Vagina (tissue), 2 donors: ENCODE measurements around the gene NT5C2. TPM values are rescaled to one million over a fixed set of nuclear protein-coding genes. Genes with fewer than 3 reads are reported as not detected.

Experiments
- DNase-seq, 2 donors: peaks; one replicate each; pipeline ENCODE4 v3.0.0-alpha.2; 2017; ENCODE audit errors: extremely low spot score in 2 of 2
- H3K27ac ChIP-seq: fragments of 200-600 bp; sonication (generic); one replicate; pipeline ENCODE4 v1.5.1; 2019
- H3K27me3 ChIP-seq: fragments of 200-600 bp; sonication (generic); one replicate; pipeline ENCODE4 v1.5.1; 2019
- H3K36me3 ChIP-seq, 2 donors: fragments of 200-600 bp; sonication (generic); one replicate each; pipeline ENCODE4 v1.5.1; 2017 to 2019
- H3K4me1 ChIP-seq: fragments of 200-600 bp; sonication (generic); one replicate; pipeline ENCODE4 v1.5.1; 2019
- H3K4me3 ChIP-seq, 2 donors: fragments of 200-600 bp; sonication (generic); 1 replicate in 1 of 2; 2 replicates in 1 of 2; pipeline ENCODE4 v1.5.1; 2016 to 2019
- H3K9me3 ChIP-seq: fragments of 200-600 bp; sonication (generic); one replicate; pipeline ENCODE4 v1.5.1; 2019
- CTCF ChIP-seq, 3 experiments: fragments of 450-650 bp in 2 of 3; fragments of 200-600 bp in 1 of 3; sonication (generic) in 1 of 3; IDR thresholded peaks; one replicate each; pipeline ENCODE4 v1.5.1; 2017 to 2019; ENCODE audit warnings: antibody characterized with exemption in 3 of 3, mild to moderate bottlenecking in 2 of 3, moderate library complexity in 2 of 3
- POLR2A ChIP-seq, 2 donors: fragments of 450-650 bp; IDR thresholded peaks; one replicate each; pipeline ENCODE4 v1.6.1; 2017; ENCODE audit warnings: antibody characterized with exemption in 2 of 2, mild to moderate bottlenecking in 2 of 2, moderate library complexity in 2 of 2
- POLR2AphosphoS5 ChIP-seq, 2 donors: sonication (generic); formaldehyde crosslinking; IDR thresholded peaks; one replicate each; pipeline ENCODE4 v1.9.0; 2017; ENCODE audit warnings: antibody characterized with exemption in 2 of 2, mild to moderate bottlenecking in 2 of 2, low read depth in 1 of 2; ENCODE audit not compliant: insufficient read depth in 1 of 2
- intact Hi-C: fragments of 100-400 bp; cut with DNase I; formaldehyde crosslinking; loops from one replicate; pipeline ENCODE4 v1.15.1; 2023
- total RNA-seq: library from RNA; depleted of rRNA; stranded (reverse); fragments of >200 nt; gene quantifications from one replicate; pipeline ENCODE4 v1.2.3, GENCODE V29; 2016

NT5C2 gene
- total RNA-seq, 1 donor from 2014 or later: 71.2 TPM

DNA sequence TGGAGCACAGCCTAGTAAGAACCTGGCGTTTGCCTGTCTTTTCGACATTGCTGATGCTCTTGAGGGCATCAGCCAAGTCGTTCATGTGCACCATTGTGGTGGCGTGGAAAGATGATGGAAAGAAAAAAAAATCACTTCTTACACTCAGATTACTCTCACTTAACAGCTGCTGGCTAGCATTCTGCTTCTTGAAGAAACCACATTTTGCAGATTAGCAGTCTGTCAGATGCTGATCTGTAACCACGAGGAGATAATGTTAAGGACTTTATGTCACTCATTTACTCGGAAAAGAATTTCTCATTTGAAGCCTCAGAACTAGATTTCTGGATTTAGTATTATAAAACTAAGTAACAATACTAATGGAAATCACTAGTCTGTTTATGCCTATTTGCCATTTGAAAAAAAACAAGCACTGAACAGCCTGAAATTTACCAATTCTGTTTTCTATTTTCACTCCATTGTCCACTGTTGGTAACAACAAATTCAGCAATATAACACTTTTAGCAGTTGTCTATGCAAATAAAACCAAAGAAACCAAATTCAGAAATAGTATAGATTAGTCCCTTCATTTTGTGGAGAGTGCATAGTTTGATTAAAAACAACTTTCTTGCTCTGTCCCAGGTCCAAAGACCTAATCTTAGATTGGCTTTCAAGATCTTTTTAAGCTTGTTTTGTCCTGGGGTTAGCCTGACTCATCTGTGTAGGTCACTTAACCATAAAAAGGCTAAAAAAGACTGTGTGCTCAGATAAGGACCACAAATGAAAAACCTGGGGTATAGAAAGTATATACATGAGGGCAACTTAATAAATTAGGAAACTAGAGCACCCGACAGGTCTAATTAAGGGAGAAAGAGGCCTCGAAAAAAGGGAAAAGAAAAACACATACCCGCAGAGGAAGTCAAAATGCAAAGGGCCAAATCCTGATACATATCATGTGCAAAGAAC is 67.5 kb downstream of the NT5C2 start:
- H3K4me3 ChIP-seq: no peak overlapping the region
- H3K4me1 ChIP-seq: peaks cover 54% of the 10 kb centered on the region
- TF ChIP-seq POLR2AphosphoS5 (IDR thresholded peaks at IDR 0.05; ENCODE audit: insufficient read depth in 1 of 2, low read depth in 1 of 2) (no peak), POLR2A (IDR thresholded peaks at IDR 0.05) (no peak), CTCF (IDR thresholded peaks at IDR 0.05) (no peak)
- no peak for DNase-seq
- no peaks in the 10 kb centered on the region for H3K36me3 ChIP-seq
- H3K27me3 ChIP-seq: no peaks in the 10 kb centered on the region
- H3K9me3 ChIP-seq: no peaks in the 10 kb centered on the region
- H3K27ac ChIP-seq: peak overlapping the region; percentile 52
- intact Hi-C loops: no loop called here

DNA sequence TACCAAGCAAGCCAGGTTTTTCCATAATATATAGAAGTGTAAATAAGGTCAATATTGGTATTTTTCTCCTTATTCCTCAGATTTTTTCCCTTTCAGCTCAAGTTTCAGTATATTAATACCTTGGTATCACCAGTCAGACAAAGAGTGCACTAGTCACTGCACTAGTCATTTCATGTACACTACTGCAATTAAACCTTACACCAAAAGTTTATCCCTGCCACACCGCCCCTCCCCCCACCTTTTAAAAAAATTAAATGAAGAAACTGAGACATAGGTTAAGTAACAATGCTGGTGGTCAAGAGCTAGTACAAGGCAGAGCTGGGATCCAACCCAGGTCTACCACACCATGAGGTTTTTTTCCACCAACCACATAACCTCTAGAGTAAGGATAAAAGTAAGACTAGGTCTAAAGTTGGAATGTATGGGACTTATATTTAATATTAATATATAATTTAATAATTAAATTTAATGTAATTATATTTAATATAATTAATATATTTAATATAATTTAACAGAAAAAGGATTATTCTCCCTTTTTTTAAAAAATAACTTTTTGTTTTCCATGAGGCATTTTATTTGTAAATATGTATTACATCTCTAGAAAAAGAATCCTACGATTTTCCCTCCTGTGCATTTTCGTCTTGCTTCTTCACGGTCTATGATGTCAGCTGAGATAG is 68.5 kb downstream of the NT5C2 start:
- TF ChIP-seq CTCF (IDR thresholded peaks at IDR 0.05) (no peak), POLR2A (IDR thresholded peaks at IDR 0.05) (no peak), POLR2AphosphoS5 (IDR thresholded peaks at IDR 0.05; ENCODE audit: insufficient read depth in 1 of 2, low read depth in 1 of 2) (no peak)
- Histone ChIP-seq H3K27me3 (no peaks in the 10 kb centered on the region), H3K36me3 (no peaks in the 10 kb centered on the region), H3K9me3 (no peaks in the 10 kb centered on the region), H3K27ac (no peak overlapping the region), H3K4me1 (peaks cover 63% of the 10 kb centered on the region), H3K4me3 (no peak overlapping the region)
- intact Hi-C loops: no loop called here
- DNase-seq: no peak

DNA sequence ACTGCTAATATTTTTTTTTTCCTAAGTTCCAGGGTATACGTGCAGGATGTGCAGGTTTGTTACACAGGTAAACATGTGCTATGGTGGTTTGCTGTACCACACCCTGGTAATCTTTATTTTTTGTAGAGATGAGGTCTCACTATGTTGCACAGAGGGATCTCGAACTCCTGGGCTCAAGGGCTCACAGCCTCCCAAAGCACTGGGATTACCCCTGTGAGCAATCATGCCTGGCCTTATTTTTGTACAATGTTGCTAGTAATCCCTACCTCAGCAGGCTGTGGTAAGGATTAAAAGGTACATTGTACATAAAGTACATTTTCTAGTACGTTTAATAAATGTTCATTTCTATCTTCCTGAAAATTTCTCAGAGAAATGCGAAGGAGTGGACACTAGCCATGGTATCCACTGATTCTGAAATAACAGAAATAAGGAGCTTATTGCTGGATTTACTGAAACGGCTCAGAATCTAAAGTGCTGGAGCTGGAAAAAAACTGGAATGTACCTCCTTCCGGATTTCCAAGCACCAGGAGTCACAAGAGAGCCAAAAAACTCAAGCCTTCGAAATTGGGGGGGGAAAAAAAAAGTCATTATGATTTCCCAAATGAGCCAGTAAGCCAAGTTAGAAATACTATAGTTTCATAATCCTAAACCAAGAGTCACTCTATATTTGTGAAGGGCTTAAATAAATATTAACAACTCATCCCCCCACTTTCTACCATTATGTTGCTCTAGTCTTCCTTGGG is 69.6 kb downstream of the NT5C2 start:
- Histone ChIP-seq H3K36me3 (no peaks in the 10 kb centered on the region), H3K4me3 (no peak overlapping the region), H3K27ac (peak overlapping the region; percentile 22), H3K9me3 (no peaks in the 10 kb centered on the region), H3K4me1 (peaks cover 71% of the 10 kb centered on the region), H3K27me3 (no peaks in the 10 kb centered on the region)
- intact Hi-C loops: no loop called here
- DNase-seq: no peak
- TF ChIP-seq CTCF (IDR thresholded peaks at IDR 0.05) (no peak), POLR2AphosphoS5 (IDR thresholded peaks at IDR 0.05; ENCODE audit: insufficient read depth in 1 of 2, low read depth in 1 of 2) (no peak)

DNA sequence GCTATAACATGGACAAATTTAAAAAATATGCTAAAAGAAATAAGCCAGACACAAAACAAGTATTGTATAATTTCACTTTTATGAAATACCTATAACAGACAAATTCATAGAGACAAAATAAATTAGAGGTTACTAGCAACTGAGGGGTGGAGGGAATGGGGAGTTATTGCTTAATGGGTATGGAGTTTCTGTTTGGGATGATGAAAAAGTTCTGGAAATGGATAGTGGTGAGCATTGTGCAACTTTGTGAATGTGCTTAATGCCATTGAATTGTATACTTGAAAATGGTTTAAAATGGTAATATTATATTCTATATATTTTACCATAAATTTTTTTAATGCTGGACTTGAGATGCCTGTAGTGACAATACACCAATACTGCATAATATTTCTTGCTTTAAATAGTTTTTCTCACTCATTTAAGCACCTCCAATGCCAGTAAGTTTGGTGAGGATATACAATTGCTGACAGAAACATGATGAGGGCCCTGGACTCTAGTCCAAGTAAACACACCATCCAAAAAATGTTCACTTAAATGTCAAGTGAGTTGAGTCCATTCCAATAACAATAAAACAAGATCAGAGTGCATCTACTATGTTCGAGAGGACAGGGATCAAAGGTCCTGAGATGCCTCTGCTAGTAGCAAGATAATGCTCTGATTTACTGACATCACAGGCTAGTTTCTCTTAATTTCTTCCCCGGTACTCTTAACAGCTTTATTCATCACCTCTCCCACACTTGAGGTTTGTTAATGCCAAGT is 71.9 kb downstream of the NT5C2 start:
- no peaks in the 10 kb centered on the region for H3K9me3 ChIP-seq
- H3K36me3 ChIP-seq: no peaks in the 10 kb centered on the region
- no peak for DNase-seq
- H3K27ac ChIP-seq: peak overlapping the region; percentile 52
- intact Hi-C loops: no loop called here
- H3K27me3 ChIP-seq: no peaks in the 10 kb centered on the region
- TF ChIP-seq CTCF (IDR thresholded peaks at IDR 0.05): no peak
- no peak for TF ChIP-seq POLR2A (IDR thresholded peaks at IDR 0.05)
- peak in 1 of 2 donors; percentile 20 for TF ChIP-seq POLR2AphosphoS5 (IDR thresholded peaks at IDR 0.05; ENCODE audit: insufficient read depth in 1 of 2, low read depth in 1 of 2)
- peaks cover 64% of the 10 kb centered on the region for H3K4me1 ChIP-seq
- no peak overlapping the region for H3K4me3 ChIP-seq
